IPS-20b (cell line): ENCODE measurements around the gene BDKRB1.

ENCODE experiments used
- H3K27ac ChIP-seq: one replicate; pipeline ENCODE4 v1.5.1; 2013; ENCODE audit warnings: low read length
- H3K27me3 ChIP-seq: 2 replicates; pipeline ENCODE4 v1.6.1; 2013; ENCODE audit warnings: mild to moderate bottlenecking, low read length, inconsistent platforms; ENCODE audit not compliant: insufficient read depth
- H3K36me3 ChIP-seq: 2 replicates; pipeline ENCODE4 v1.6.1; 2013; ENCODE audit warnings: low read depth, mild to moderate bottlenecking, inconsistent platforms, low read length, moderate library complexity; ENCODE audit not compliant: insufficient read depth
- H3K4me1 ChIP-seq: 2 replicates; pipeline ENCODE4 v1.6.1; 2013; ENCODE audit warnings: mild to moderate bottlenecking, control low read depth, inconsistent platforms, low read length, moderate library complexity; ENCODE audit not compliant: insufficient read depth
- H3K4me3 ChIP-seq: 2 replicates; pipeline ENCODE4 v1.5.1; 2013; ENCODE audit warnings: mild to moderate bottlenecking, low read length, inconsistent platforms
- H3K9ac ChIP-seq: 2 replicates; pipeline ENCODE4 v1.6.1; 2013; ENCODE audit warnings: low read depth, mild to moderate bottlenecking, inconsistent platforms, low read length, moderate library complexity
- H3K9me3 ChIP-seq: 2 replicates; pipeline ENCODE4 v1.6.1; 2013; ENCODE audit warnings: mild to moderate bottlenecking, low read depth, low read length, inconsistent platforms; ENCODE audit not compliant: insufficient read depth

The BDKRB1 gene

GRCh38 chr14:96264200-96264553, 8.2 kb downstream of the BDKRB1 start:
- H3K27me3 ChIP-seq, result no peaks in the 10 kb centered on the region
- H3K27ac ChIP-seq, result no peak overlapping the region
- H3K4me1 ChIP-seq, result no peaks in the 10 kb centered on the region
- no peak overlapping the region for H3K9ac ChIP-seq
- H3K9me3 ChIP-seq, result no peaks in the 10 kb centered on the region
- no peak overlapping the region for H3K4me3 ChIP-seq
- no peaks in the 10 kb centered on the region for H3K36me3 ChIP-seq

DNA sequence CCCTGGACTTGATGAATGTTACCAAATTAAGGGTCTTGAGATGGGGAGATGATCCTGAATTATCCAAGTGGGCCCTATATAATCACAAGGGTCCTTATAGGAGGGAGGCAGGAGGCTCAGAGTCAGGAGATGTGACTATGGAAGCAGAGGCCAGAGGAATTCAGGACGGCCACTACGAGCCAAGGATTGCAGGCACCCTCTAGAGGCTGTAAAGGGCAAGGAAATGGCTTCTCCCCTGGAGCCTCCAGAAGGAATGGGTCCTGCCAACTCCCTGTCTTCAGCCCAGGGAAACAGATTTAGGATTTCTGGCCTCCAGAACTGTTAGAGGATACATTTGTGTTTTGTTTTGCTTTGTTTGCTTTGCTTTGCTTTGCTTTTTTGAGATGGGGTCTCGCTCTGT, 8.8 kb downstream of the BDKRB1 start:
- H3K9ac ChIP-seq, result no peak overlapping the region
- H3K36me3 ChIP-seq, result no peaks in the 10 kb centered on the region
- H3K9me3 ChIP-seq, result no peaks in the 10 kb centered on the region
- no peak overlapping the region for H3K27ac ChIP-seq
- H3K27me3 ChIP-seq, result no peaks in the 10 kb centered on the region
- no peaks in the 10 kb centered on the region for H3K4me1 ChIP-seq
- no peak overlapping the region for H3K4me3 ChIP-seq

DNA sequence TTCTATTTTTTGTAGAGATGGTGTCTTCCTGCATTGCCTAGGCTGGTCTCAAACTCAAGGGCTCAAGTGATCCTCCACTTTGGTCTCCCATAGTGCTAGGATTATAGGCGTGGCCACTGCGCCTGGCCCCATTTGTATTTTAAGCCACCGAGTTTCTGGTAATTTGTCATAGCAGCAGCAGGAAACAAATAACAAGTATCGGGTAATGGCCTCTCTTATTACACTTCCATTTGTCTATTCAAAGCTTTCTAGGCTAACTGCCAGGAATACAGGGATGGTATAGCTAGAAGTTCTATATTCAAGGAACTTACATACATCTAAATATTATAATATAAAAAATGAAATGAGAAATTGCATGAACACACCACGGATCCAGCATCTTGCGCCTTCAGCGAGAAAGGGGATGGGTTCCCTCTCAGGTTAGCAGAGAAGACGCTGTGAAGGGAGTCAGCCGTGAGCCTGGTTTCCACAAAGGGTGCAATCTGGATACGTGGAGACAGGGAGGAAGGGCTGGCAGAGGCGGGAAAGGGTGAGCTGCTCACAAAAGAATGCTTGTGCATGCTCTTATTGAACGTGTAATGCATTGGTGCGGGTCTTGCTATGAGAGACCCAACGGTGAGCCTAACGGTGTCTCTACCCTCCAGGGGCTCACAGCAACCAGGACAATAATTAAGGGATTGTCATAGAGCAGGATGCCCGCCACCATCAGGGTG, 9.5 kb downstream of the BDKRB1 start:
- H3K27ac ChIP-seq, result no peak overlapping the region
- H3K4me3 ChIP-seq, result no peak overlapping the region
- H3K9ac ChIP-seq, result no peak overlapping the region
- no peaks in the 10 kb centered on the region for H3K9me3 ChIP-seq
- H3K4me1 ChIP-seq, result no peaks in the 10 kb centered on the region
- no peaks in the 10 kb centered on the region for H3K36me3 ChIP-seq
- no peaks in the 10 kb centered on the region for H3K27me3 ChIP-seq

GRCh38 chr14:96267336-96267735, 11.3 kb downstream of the BDKRB1 start:
- Histone ChIP-seq H3K27me3 (no peaks in the 10 kb centered on the region), H3K4me1 (no peaks in the 10 kb centered on the region), H3K27ac (no peak overlapping the region), H3K36me3 (no peaks in the 10 kb centered on the region), H3K9me3 (no peaks in the 10 kb centered on the region), H3K9ac (no peak overlapping the region), H3K4me3 (no peak overlapping the region)

DNA sequence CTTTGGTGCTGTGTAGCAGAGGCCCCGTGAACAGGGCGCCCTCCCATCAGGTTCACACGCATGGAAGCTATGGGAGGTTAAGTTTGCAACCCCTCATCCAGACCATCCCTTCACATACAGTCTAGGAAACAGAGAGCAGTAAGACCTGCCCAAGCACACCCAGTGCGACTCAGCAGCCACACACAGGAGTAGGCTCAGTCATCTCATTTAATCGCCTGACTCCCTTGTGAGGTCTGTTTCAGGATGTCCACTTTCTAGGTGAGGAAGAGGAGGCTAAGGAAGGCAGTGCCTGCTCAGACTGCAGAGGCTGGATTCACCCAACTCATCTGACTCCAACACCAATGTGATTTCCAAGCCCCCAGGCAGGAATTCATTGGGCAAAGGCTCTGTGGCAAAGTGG, 11.9 kb downstream of the BDKRB1 start:
- no peaks in the 10 kb centered on the region for H3K27me3 ChIP-seq
- H3K4me3 ChIP-seq, result no peak overlapping the region
- H3K27ac ChIP-seq, result no peak overlapping the region
- no peak overlapping the region for H3K9ac ChIP-seq
- no peaks in the 10 kb centered on the region for H3K36me3 ChIP-seq
- H3K9me3 ChIP-seq, result peaks cover 4% of the 10 kb centered on the region; the same call in 1 of the 2 replicates
- no peaks in the 10 kb centered on the region for H3K4me1 ChIP-seq

DNA sequence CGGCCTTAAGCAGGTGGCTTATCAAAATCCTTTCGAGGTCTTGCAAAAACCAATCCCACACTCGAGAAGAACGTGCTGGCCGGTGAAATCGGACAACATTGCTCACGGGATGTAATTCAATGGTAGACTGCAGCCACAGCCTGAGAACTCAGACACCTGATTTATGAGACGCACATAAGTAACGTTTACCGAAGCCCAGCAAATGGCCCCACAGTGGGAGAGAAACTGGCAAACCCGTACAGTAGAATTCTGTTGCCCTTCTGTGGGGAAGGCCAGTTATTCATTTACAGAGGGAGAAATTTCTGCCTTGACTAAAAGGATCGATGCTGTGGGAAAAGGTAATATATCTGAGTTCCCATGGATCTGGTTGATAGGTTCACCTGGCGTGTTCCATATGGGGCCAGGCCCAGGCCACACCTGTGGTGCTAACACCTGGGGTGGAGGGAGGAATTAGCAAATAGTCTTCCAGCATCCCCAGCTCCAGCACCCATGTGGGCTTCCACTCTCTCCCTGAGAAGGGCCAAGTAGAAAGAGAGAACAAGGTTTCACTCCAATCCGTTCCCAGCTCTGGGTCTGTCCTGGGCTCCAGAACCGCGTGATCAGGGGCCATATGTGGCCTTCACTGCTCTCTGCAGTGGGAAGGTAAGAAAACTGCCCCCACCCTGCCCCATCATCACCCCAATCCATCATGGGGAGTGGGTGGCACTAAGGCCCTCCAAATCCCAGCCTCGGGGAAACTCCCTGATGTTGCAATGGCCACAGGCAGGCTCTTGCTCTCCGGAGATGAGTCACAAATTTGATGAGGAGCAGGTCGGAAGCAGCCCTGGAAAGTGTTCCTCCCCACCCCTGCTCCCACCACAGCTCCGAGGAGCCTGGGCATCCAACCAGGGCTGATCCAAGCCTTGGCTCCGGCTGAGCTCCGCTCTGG, 12.7 kb downstream of the BDKRB1 start:
- no peak overlapping the region for H3K27ac ChIP-seq
- H3K9ac ChIP-seq, result no peak overlapping the region

GRCh38 chr14:96269359-96269710, 13.3 kb downstream of the BDKRB1 start:
- Histone ChIP-seq H3K9ac (no peak overlapping the region), H3K4me1 (no peaks in the 10 kb centered on the region), H3K4me3 (no peak overlapping the region), H3K36me3 (no peaks in the 10 kb centered on the region), H3K27ac (no peak overlapping the region), H3K9me3 (peaks cover 4% of the 10 kb centered on the region; the same call in 1 of the 2 replicates), H3K27me3 (no peaks in the 10 kb centered on the region)

More for the DNA sequence above, 12.7 kb downstream of the BDKRB1 start:
- H3K36me3 ChIP-seq, result no peaks in the 10 kb centered on the region
- H3K4me1 ChIP-seq, result no peaks in the 10 kb centered on the region
- peaks cover 4% of the 10 kb centered on the region; the same call in 1 of the 2 replicates for H3K9me3 ChIP-seq
- no peaks in the 10 kb centered on the region for H3K27me3 ChIP-seq
- no peak overlapping the region for H3K4me3 ChIP-seq

DNA sequence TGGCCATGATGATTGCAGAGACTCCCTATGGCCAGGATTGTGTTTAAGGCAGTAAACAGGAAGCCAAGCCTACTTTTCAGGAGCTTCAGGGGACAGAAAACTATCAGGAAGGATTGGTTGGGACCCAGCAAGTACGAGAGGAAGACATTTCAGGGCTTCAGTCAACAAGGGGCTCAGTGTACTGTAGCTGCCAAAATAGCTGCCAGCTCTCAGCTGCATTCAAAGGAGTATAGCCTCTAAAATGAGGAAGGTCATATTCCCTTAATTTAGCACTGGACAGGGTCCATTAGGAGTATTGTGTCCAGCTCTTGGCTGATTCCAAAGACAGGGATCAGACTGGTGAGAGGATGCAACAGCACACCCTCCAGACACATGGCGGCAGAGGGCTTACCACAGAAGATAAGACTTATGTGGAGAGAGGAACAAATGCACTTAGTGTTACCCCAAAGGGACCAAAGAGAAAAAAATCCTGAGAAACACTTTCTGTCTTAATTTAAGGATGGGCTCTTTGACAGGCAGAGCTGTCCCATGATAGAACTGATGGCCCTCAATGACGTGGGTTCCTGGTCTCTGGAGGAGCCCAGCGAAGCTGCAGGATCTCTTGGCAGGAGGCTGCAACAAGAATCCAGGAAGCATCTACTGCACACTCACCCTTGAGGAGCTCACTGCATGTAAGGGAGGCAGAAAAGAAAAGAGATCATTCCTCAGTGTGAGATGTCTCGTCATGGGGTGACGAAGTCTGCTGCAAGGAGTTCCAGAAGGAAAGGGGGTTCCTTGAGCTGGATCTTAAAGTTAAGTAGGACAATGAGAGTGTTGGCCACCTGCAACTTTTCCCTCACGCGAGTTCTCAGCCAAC, 14.8 kb downstream of the BDKRB1 start:
- H3K4me1 ChIP-seq, result no peaks in the 10 kb centered on the region
- peaks cover 4% of the 10 kb centered on the region; the same call in 1 of the 2 replicates for H3K9me3 ChIP-seq
- H3K4me3 ChIP-seq, result no peak overlapping the region
- H3K9ac ChIP-seq, result no peak overlapping the region
- no peaks in the 10 kb centered on the region for H3K36me3 ChIP-seq
- H3K27me3 ChIP-seq, result no peaks in the 10 kb centered on the region
- H3K27ac ChIP-seq, result no peak overlapping the region

- H3K27ac ChIP-seq, result no peak overlapping the region
- peaks cover 4% of the 10 kb centered on the region; the same call in 1 of the 2 replicates for H3K9me3 ChIP-seq
- no peaks in the 10 kb centered on the region for H3K27me3 ChIP-seq
- no peak overlapping the region for H3K4me3 ChIP-seq
- H3K4me1 ChIP-seq, result no peaks in the 10 kb centered on the region
- no peaks in the 10 kb centered on the region for H3K36me3 ChIP-seq
- H3K9ac ChIP-seq, result no peak overlapping the region
Observed at GRCh38 chr14:96271421-96271762, 15.4 kb downstream of the BDKRB1 start.

DNA sequence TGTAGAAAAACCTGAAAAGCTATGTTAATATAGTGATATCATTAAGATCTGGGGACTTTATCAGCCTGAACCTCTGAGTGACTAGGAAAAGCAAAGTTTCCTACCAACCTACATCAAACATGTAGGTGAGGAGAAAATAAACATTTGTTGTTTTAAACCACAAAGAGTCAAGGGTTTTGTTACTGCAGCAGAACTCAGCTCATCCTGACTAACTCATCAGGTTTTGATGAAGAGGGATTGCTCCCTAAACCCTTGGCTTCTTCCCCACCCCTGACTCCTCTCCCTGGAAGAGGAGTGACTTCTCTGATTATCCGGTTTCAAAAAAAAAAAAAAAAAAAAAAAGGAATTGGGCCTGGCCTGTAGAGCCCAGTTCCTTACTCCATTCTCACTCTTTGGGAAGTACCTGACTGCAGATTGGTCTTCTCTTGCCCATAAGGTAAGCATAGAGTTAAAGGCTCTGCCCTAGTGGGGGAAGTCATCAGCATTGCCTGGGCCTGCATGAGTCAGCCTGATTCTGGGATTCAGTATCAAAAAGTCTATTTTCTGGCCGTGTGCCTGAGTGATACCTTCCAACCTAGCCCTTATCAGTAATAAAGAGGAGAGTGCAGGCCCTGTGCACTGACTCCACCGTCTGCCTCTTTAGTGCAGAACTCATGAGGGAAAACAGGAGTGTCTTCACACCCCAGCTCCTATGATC, 16.9 kb downstream of the BDKRB1 start:
- Histone ChIP-seq H3K36me3 (no peaks in the 10 kb centered on the region), H3K9ac (no peak overlapping the region), H3K27me3 (no peaks in the 10 kb centered on the region), H3K27ac (no peak overlapping the region), H3K4me1 (peaks cover 5% of the 10 kb centered on the region; the same call in 1 of the 2 replicates), H3K9me3 (peaks cover 7% of the 10 kb centered on the region), H3K4me3 (no peak overlapping the region)

GRCh38 chr14:96273629-96274028, 17.6 kb downstream of the BDKRB1 start:
- no peaks in the 10 kb centered on the region for H3K36me3 ChIP-seq
- no peak overlapping the region for H3K27ac ChIP-seq
- H3K4me1 ChIP-seq, result peaks cover 5% of the 10 kb centered on the region; the same call in 1 of the 2 replicates
- H3K27me3 ChIP-seq, result no peaks in the 10 kb centered on the region
- no peak overlapping the region for H3K9ac ChIP-seq
- no peak overlapping the region for H3K4me3 ChIP-seq
- peaks cover 9% of the 10 kb centered on the region for H3K9me3 ChIP-seq
